ENCODE measurements around the gene SLC49A4.

SLC49A4 gene

DNA sequence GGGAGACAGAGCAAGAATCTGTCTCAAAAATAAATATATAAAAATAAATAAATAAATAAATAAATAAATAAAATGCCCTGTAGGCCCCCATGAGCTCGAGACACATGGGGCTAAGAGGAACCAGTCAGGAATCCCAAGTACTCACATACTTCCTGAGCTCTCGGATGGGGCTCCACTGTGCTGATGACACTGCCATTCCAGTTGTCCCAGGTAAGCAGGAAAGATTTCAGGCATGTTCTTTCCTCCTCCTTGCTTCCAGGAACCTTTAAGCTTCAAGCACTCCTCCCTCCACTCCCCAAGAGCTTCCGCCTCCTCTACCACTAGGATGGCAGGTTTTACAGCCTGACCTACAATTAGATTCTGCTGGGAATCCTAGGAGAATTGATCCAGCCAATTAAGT lies 113.4 kb downstream of the SLC49A4 start:
- DNase-seq (ENCODE audit: low spot score) = no peak

DNA sequence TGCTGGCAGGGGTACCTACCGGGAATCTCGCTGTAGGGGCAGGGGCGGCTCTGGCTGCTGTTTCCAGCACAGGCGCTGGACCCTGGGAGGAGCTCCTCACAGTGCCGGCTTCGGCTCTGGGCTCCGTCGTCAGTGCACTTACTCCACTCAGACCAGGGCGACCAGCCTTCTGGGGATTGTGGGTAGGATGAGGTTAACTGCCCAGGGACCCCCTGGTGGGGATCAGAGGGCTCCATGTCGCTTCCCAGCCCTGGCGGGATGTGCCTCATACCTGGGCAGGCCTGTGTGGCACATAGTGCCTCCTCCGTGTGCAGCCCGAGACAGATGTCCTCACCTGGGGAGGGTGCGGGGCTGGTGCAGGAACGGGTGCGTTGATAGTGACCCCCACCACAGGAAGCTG lies 117.0 kb downstream of the SLC49A4 start:
- no peak for DNase-seq (ENCODE audit: low spot score)

DNA sequence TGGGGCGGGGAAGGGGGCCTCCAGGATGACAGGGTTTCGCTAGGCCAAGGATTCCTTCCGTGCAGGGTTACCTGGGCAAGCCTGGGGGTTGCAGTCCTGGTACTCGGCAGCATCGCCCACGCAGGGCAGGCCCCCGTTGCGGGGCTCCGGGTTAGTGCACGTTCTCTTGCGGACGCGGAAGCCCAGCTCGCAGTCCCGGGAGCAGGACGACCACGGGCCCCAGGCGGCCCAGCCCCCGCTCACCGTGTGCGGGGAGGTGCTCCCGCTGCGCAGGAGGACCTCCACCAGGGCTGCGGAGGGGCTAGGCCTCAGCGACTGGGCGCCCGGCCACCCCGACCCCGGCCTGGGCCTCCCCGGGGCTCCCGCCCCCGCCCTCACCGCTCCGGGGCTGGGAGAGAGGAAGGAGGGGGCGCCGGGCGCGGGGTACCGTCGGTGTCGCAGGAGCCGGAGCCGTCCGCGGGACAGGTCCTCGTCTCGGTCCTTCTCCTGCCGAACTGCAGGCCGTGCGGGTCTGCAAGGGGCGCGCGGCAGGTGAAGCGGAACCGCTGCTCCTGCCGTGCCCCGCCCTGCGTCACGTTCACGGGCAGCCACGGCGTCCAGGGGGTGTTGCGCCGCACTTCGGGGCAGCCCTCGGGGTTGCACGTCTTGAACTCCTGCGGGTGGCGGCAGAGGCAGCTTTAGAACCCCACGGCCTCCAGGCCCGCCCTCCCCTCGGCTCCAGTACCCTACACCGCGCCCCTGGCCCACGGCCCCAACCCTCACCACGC lies 118.1 kb downstream of the SLC49A4 start:
- no peak for DNase-seq (ENCODE audit: low spot score)

DNA sequence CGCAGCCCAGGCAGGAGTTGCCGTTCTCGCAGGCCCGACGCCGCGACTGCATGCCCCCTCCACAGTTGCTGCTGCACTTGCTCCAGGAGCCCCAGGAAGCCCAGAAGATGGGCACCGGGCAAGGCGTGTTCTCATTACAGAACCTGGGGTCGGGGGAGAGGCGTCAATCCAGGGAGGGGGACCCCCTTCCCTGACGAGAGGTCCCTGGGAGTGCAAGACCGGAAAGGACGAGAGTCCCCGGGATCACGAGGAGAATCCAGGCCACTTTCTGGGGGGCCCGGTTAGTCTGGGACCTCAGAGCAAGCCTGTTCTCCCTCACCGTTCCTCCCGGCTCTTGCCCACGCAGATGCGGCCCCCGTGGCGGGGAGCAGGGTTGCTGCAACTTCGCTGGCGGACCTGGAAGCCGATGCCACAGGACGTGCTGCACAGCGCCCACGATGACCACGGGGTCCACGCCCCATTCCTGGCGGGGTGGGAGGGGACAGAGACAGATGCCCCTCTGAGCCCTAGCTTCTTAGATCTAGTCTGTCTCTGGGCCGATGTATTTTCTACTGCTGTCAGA lies 118.8 kb downstream of the SLC49A4 start:
- no peak for DNase-seq (ENCODE audit: low spot score)

- no peak for DNase-seq (ENCODE audit: low spot score)
Observed at GRCh38 chr3:122915300-122916055, 120.6 kb downstream of the SLC49A4 start.

DNA sequence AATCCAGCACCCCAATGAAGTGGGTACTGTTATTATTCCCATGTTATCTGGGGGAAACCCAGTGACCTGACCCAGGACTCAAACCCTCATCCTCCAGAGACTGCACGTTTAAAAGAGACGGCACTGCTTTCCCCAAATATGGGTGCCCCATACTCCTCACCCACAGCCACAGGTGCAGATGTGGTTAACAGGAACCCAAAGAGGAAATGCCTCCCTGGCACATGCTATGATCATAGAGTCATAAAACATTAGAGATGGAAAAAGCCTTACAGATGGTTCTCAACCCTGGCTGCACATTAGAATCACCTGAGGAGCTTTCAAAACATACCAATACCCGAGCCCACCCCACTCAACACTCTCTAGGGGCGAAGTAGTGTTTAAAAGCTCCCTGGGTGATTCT lies 121.2 kb downstream of the SLC49A4 start:
- peak; percentile 36 for DNase-seq (ENCODE audit: low spot score)

- DNase-seq (ENCODE audit: low spot score) = no peak
Observed at GRCh38 chr3:122916580-122916979, 121.7 kb downstream of the SLC49A4 start.

GRCh38 chr3:122917412-122917811 lies 122.5 kb downstream of the SLC49A4 start:
- no peak for DNase-seq (ENCODE audit: low spot score)

GRCh38 chr3:122918576-122919290 lies 123.9 kb downstream of the SLC49A4 start:
- DNase-seq (ENCODE audit: low spot score) = no peak

GRCh38 chr3:122919291-122919610 lies 124.4 kb downstream of the SLC49A4 start:
- no peak for DNase-seq (ENCODE audit: low spot score)

- DNase-seq (ENCODE audit: low spot score) = no peak
Observed at GRCh38 chr3:122920986-122921385, 126.1 kb downstream of the SLC49A4 start.

GRCh38 chr3:122921791-122922651 lies 127.2 kb downstream of the SLC49A4 start:
- no peak for DNase-seq (ENCODE audit: low spot score)

GRCh38 chr3:122923611-122924010 lies 128.7 kb downstream of the SLC49A4 start:
- DNase-seq (ENCODE audit: low spot score) = no peak

GRCh38 chr3:122924056-122924455 lies 129.2 kb downstream of the SLC49A4 start:
- DNase-seq (ENCODE audit: low spot score) = no peak

DNA sequence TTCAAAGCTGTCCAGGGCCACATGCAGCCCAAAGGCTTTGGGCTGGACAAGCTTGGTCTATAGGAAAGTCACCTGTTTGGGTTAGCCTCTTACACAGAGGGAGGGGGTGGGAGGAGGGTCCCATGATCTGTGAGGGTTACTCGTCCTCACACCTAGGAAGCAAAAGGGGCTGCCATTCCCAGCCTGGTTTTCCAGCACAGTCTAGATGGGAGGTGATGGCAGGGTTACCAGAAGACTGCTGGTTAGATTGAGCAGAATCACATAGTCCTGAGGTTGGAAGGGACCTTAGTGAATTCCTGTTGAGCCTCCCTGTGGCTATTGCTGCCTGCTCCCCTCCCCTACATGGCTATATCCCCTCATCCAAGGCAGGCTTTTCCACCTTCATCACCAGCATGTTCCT lies 130.9 kb downstream of the SLC49A4 start:
- DNase-seq (ENCODE audit: low spot score) = no peak

- DNase-seq (ENCODE audit: low spot score) = no peak
Observed at GRCh38 chr3:122926322-122926721, 131.5 kb downstream of the SLC49A4 start.

GRCh38 chr3:122926811-122927210 lies 131.9 kb downstream of the SLC49A4 start:
- DNase-seq (ENCODE audit: low spot score) = no peak

- DNase-seq (ENCODE audit: low spot score) = no peak
Observed at GRCh38 chr3:122927726-122928125, 132.9 kb downstream of the SLC49A4 start.

GRCh38 chr3:122928396-122929187 lies 133.7 kb downstream of the SLC49A4 start:
- DNase-seq (ENCODE audit: low spot score) = no peak

DNA sequence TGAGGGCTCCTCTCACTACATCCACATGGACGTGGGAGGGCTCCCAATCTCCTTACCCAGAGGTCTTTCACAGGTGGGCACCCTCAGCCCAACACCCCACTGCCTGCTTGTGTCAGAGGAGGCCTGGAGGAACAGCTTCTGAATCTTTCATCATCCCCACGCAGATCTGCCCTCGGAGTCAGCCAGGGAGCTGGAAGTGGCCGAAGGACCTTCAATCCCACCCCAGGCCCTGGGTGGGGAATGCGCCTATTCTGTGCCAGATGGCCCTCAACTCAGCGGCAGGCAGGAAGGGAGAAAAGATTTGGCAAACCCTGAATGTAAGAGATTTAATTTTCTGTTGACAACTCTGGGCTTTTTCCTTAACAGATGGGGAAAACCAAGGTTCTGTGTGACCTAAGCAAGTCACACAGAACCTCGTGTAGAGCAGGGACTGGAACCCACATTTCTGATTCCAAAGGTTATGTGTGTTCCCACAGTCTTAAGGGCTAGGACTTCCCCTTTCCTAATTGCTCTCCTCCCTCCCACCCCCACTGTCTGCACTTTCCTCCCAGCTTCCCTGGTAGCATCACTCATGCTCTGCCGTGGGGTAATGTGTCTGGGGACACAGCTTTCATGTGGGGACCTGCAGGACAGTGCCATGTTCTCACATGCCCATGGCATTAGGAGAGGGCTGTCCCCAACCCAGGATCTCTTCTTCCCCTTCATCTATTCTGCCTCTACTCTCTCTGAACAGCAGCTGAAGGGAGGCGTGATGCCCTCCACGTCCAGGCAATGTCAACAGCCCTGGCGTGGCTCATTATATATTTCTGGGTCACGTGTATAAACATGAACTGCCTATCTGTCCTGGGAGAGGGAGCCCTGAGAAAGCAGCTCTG lies 134.6 kb downstream of the SLC49A4 start:
- no peak for DNase-seq (ENCODE audit: low spot score)
